Prostate gland (tissue), 2 donors: Measurements from ENCODE around the gene LRRC1.

Experiments
- CTCF ChIP-seq, 4 experiments: fragments of 200-600 bp in 2 of 4; fragments of 450-650 bp in 2 of 4; sonication (generic) in 2 of 4; IDR thresholded peaks; 1 replicate in 3 of 4; 2 replicates in 1 of 4; pipeline ENCODE4 v1.5.1; 2016 to 2019; ENCODE audit warnings: antibody characterized with exemption in 4 of 4, mild to moderate bottlenecking in 2 of 4, moderate library complexity in 2 of 4
- POLR2A ChIP-seq: fragments of 450-650 bp; IDR thresholded peaks from one replicate; pipeline ENCODE4 v1.6.1; 2016; ENCODE audit warnings: antibody characterized with exemption, mild to moderate bottlenecking
- POLR2AphosphoS5 ChIP-seq: sonication (generic); formaldehyde crosslinking; IDR thresholded peaks from one replicate; pipeline ENCODE4 v1.6.1; 2017; ENCODE audit warnings: antibody characterized with exemption

GRCh38 chr6:53828966-53829697 lies 34.3 kb downstream of the LRRC1 start:
- TF ChIP-seq CTCF (IDR thresholded peaks at IDR 0.05) (no peak), POLR2A (no peak), POLR2AphosphoS5 (no peak)
